Lower leg skin (tissue), 3 donors: ENCODE measurements around the gene HSPA12B.
"Not testable (repeated sequence)": the region's sequence is repeated elsewhere in the genome, so short reads cannot be mapped to it uniquely, and the experiment has no call there.

Experiments used
- POLR2A ChIP-seq, 2 donors: fragments of 450-650 bp; IDR thresholded peaks; one replicate each; pipeline ENCODE4 v1.6.1; 2016 to 2017; ENCODE audit warnings: antibody characterized with exemption in 2 of 2, mild to moderate bottlenecking in 1 of 2, moderate library complexity in 1 of 2
- TF ChIP-seq, protein P1 (sequence below), 3 donors: fragments of 450-650 bp; IDR thresholded peaks; one replicate each; pipeline ENCODE4 v1.5.1; 2016; ENCODE audit warnings: antibody characterized with exemption in 3 of 3, mild to moderate bottlenecking in 3 of 3, moderate library complexity in 2 of 3

DNA sequence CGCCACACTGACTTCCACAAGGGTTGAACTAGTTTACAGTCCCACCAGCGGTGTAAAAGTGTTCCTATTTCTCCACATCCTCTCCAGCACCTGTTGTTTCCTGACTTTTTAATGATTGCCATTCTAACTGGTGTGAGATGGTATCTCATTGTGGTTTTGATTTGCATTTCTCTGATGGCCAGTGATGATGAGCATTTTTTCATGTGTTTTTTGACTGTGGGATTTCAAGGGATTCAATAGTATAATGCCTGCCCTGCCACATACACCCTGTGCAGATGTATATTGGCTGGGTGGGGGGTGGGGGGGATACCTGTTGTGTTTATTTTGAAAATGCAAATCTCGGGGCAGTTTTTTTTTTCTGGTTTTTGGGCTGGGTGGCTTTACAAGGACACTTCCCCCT lies 61.7 kb downstream of the HSPA12B start:
- TF ChIP-seq, protein P1, sequence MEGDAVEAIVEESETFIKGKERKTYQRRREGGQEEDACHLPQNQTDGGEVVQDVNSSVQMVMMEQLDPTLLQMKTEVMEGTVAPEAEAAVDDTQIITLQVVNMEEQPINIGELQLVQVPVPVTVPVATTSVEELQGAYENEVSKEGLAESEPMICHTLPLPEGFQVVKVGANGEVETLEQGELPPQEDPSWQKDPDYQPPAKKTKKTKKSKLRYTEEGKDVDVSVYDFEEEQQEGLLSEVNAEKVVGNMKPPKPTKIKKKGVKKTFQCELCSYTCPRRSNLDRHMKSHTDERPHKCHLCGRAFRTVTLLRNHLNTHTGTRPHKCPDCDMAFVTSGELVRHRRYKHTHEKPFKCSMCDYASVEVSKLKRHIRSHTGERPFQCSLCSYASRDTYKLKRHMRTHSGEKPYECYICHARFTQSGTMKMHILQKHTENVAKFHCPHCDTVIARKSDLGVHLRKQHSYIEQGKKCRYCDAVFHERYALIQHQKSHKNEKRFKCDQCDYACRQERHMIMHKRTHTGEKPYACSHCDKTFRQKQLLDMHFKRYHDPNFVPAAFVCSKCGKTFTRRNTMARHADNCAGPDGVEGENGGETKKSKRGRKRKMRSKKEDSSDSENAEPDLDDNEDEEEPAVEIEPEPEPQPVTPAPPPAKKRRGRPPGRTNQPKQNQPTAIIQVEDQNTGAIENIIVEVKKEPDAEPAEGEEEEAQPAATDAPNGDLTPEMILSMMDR (IDR thresholded peaks at IDR 0.05) = not testable (repeated sequence)
- not testable (repeated sequence) for TF ChIP-seq POLR2A (IDR thresholded peaks at IDR 0.05)
